Lower lobe of right lung (tissue), 2 donors: ENCODE results near the gene CNTN4. TPM values are rescaled to one million over a fixed set of nuclear protein-coding genes. Genes with fewer than 3 reads are reported as not detected.

ENCODE experiments used
- ATAC-seq, 2 donors: fragments of 200-7000 bp; cut with Tn5 transposase; one replicate each; pipeline ENCODE4 v1.9.1; 2020 to 2022; ENCODE audit warnings: mild to moderate bottlenecking in 2 of 2, moderate library complexity in 2 of 2
- DNase-seq: peaks from one replicate; pipeline ENCODE4 v3.0.0-alpha.2; 2020
- H3K27ac ChIP-seq: fragments of 200-600 bp; one replicate; pipeline ENCODE4 v1.8.0; 2022
- H3K27me3 ChIP-seq: fragments of 200-600 bp; one replicate; pipeline ENCODE4 v1.8.0; 2022; ENCODE audit warnings: low read depth
- H3K36me3 ChIP-seq: fragments of 200-600 bp; one replicate; pipeline ENCODE4 v1.8.0; 2022; ENCODE audit warnings: mild to moderate bottlenecking
- H3K4me1 ChIP-seq: fragments of 200-600 bp; one replicate; pipeline ENCODE4 v1.8.0; 2022
- H3K4me3 ChIP-seq: fragments of 200-600 bp; one replicate; pipeline ENCODE4 v1.8.0; 2022; ENCODE audit warnings: mild to moderate bottlenecking
- H3K9me3 ChIP-seq: fragments of 200-600 bp; one replicate; pipeline ENCODE4 v1.8.0; 2022
- intact Hi-C: fragments of 100-400 bp; cut with DNase I; formaldehyde crosslinking; loops from one replicate; pipeline ENCODE4 v1.11.0; 2022
- total RNA-seq: library from RNA; stranded (reverse); fragmentation: NEBNext Ultra II Directional; extraction: Animal tissue kit (Norgen Biotek cat#: 25700); gene quantifications from one replicate; pipeline ENCODE4 v1.2.1, GENCODE V29; 2021
- TF ChIP-seq, protein P1 (sequence below): fragments of 200-600 bp; IDR thresholded peaks from one replicate; pipeline ENCODE4 v1.8.0; 2022; ENCODE audit warnings: antibody characterized with exemption, mild to moderate bottlenecking
- donor health status: DM: no; HTN: yes; CAD: no; lungs with severe emphysema.

CNTN4 gene
- total RNA-seq, 1 donor from 2014 or later = 10.4 TPM

DNA sequence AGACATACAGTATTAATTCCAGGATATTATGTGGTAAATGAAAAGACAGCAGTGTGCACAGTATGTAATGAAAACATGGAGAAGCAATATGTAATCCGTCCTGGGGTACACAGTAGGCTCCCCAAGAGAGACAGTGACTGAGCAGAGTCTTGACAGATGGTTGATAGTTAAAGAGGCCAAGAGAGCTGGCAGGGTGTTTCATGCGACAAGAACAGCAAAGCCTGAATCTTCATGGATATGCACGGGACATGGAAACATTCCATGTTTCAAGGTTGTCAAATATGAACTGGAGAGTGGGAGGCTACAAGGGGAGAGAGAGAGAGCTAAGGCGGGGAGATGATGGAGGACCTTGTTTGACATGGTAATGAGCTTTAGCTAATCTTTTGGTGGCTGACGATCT is 673.1 kb downstream of the CNTN4 start:
- TF ChIP-seq, protein P1, sequence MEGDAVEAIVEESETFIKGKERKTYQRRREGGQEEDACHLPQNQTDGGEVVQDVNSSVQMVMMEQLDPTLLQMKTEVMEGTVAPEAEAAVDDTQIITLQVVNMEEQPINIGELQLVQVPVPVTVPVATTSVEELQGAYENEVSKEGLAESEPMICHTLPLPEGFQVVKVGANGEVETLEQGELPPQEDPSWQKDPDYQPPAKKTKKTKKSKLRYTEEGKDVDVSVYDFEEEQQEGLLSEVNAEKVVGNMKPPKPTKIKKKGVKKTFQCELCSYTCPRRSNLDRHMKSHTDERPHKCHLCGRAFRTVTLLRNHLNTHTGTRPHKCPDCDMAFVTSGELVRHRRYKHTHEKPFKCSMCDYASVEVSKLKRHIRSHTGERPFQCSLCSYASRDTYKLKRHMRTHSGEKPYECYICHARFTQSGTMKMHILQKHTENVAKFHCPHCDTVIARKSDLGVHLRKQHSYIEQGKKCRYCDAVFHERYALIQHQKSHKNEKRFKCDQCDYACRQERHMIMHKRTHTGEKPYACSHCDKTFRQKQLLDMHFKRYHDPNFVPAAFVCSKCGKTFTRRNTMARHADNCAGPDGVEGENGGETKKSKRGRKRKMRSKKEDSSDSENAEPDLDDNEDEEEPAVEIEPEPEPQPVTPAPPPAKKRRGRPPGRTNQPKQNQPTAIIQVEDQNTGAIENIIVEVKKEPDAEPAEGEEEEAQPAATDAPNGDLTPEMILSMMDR = no peak
- no peaks in the 10 kb centered on the region for H3K27me3 ChIP-seq
- H3K4me1 ChIP-seq = no peaks in the 10 kb centered on the region
- no peak overlapping the region for H3K27ac ChIP-seq
- H3K9me3 ChIP-seq = no peaks in the 10 kb centered on the region
- H3K4me3 ChIP-seq = no peak overlapping the region
- intact Hi-C loops = no loop called here
- ATAC-seq (no peak), DNase-seq (no peak)
- no peaks in the 10 kb centered on the region for H3K36me3 ChIP-seq

DNA sequence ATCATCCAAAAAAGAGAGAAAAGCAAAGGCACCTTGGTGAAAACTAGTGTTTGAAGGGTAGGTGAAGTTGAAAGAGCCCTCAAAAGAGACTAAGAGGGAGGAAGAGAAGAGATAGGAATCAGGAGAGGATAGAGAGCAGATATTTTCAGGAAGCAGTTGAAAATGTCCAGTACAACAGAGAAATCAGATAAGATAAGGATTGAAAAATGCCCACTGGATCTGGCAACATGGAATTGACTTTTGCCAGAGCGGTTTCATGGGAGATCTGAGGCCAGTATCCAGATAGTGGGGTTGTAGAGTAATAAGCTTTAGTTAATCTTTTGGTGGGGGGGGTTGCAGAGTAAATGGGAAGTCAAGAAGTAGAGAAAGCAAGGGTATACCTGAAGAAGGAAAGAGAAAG is 674.1 kb downstream of the CNTN4 start:
- no peak for ATAC-seq
- Histone ChIP-seq H3K36me3 (no peaks in the 10 kb centered on the region), H3K9me3 (no peaks in the 10 kb centered on the region), H3K4me1 (no peaks in the 10 kb centered on the region), H3K27me3 (no peaks in the 10 kb centered on the region), H3K27ac (no peak overlapping the region), H3K4me3 (no peak overlapping the region)
- intact Hi-C loops = no loop called here
- no peak for DNase-seq
- TF ChIP-seq, protein P1 = no peak

DNA sequence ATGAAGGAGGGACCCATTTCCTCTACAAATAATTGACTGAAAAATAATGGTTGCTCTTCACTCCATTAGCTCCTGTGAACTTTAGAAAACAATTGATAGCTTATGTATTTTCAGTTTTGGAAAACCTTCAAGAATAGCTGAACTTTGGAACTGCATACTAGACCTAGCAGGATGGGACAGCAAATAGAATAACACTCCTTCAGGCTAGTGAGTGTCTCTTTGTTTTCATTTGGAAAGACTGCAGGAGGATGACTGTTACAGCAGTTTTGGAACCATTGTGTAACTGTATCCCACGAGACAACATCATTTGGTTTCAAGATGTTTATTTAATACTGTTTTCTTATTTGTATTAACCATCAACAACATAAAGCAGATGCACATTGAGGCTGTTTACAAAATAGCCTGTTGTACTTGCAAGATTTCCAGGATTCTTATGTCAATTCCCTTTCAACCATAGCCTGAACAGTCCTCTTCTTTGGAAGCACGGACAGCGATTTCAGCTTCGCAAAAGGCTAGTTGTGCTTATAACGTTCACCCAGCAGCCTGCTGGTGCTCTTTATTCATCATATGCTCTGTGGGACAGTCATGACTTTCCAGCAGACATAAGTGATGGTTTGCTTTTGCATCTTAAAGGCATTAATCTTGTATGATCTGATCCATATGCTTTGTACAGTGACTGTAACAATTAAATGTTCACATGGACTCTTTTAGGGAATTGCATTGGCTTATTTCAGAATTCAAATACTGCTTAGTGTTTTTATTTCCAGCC is 676.0 kb downstream of the CNTN4 start:
- Histone ChIP-seq H3K9me3 (no peaks in the 10 kb centered on the region), H3K4me3 (no peak overlapping the region), H3K36me3 (no peaks in the 10 kb centered on the region), H3K27ac (no peak overlapping the region), H3K27me3 (no peaks in the 10 kb centered on the region), H3K4me1 (no peaks in the 10 kb centered on the region)
- DNase-seq (no peak), ATAC-seq (no peak)
- intact Hi-C loops = no loop called here
- TF ChIP-seq, protein P1 = no peak

DNA sequence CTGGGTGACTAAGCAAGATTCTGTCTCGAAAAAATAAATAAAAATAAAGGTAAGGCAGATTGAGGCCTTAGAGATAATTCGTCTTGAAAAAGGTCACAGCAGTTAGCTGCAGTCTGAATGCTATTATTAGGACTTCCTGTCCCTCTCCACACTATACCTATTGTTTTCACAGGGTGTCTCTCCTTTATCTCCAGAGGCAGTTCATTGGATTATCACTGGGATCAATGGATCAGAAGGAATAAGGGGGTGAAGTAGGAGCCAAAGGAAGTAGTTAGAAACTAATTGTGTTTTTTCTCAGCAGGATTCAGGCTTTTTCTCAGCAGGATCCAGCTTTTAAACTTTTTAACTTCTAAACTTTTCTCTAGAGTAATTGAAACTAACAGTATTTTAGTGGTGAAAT is 684.6 kb downstream of the CNTN4 start:
- TF ChIP-seq, protein P1 = no peak
- DNase-seq (no peak), ATAC-seq (no peak)
- Histone ChIP-seq H3K27ac (no peak overlapping the region), H3K4me1 (no peaks in the 10 kb centered on the region), H3K9me3 (no peaks in the 10 kb centered on the region), H3K36me3 (no peaks in the 10 kb centered on the region), H3K4me3 (no peak overlapping the region), H3K27me3 (no peaks in the 10 kb centered on the region)
- intact Hi-C loops = no loop called here

DNA sequence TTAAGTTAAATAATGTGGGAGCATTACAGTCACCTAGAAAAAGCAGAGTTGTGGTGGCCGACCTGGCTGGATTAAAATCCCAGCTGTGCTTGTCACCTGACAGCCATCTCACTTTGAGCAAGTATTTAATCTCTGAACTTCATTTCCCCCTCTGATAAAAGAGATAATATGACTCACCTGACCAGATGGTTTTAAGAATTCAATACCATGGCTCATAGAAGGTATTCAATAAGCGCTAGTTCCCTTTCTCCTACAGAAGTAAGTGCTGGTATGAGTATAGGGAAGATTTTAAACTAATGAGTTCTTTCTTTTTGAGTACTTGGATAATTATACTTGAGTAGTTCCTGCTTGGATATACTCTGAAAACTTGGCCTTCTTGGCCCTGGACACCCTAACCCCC is 686.0 kb downstream of the CNTN4 start:
- no peak for DNase-seq

More for the DNA sequence above, 686.0 kb downstream of the CNTN4 start:
- H3K36me3 ChIP-seq = no peaks in the 10 kb centered on the region
- intact Hi-C loops = no loop called here
- no peaks in the 10 kb centered on the region for H3K27me3 ChIP-seq
- no peak overlapping the region for H3K27ac ChIP-seq
- TF ChIP-seq, protein P1 = no peak
- ATAC-seq = no peak
- no peak overlapping the region for H3K4me3 ChIP-seq
- H3K4me1 ChIP-seq = no peaks in the 10 kb centered on the region
- no peaks in the 10 kb centered on the region for H3K9me3 ChIP-seq
